Endothelial cell of umbilical vein (primary cell): ENCODE data around the gene CNOT4. TPM values are rescaled to one million over a fixed set of nuclear protein-coding genes. Genes with fewer than 3 reads are reported as not detected.

Experiments used
- BruUV-seq: library from RNA; stranded (reverse); fragments of 400-500 nt; replicated peaks from 2 replicates; lab custom pipeline; 2021; lab: Mats Ljungman, UMichigan
- CTCF ChIA-PET: fragments of 300-600, 350-600 bp; sonication (Branson Sonifier 250); formaldehyde crosslinking; loops from one replicate; lab custom pipeline; 2021; ENCODE audit warnings: antibody characterized with exemption, inconsistent platforms; lab: Charles Lee
- POLR2A ChIA-PET: fragments of 300-600, 350-600 bp; sonication (Branson Sonifier 250); formaldehyde crosslinking; loops from one replicate; lab custom pipeline; 2021; ENCODE audit warnings: antibody characterized with exemption, inconsistent platforms; lab: Charles Lee
- DNase-seq: peaks from one replicate; pipeline ENCODE4 v3.0.0-alpha.2; 2011; ENCODE audit warnings: low read depth, low spot score
- FAIRE-seq: peaks from 2 replicates; lab custom pipeline; 2011; peaks lifted over from hg19 to GRCh38; lab: Jason Lieb, UNC
- H2AFZ ChIP-seq: 2 replicates; pipeline ENCODE4 v1.6.0; 2012; ENCODE audit warnings: low read depth, low read length, control low read depth, inconsistent platforms
- H3K27ac ChIP-seq: 2 replicates; pipeline ENCODE4 v1.5.1; 2011; ENCODE audit warnings: low read depth, mild to moderate bottlenecking, control low read depth, low read length, moderate library complexity; ENCODE audit not compliant: insufficient read depth
- H3K27me3 ChIP-seq, 2 experiments: 2 replicates each; pipeline versions ENCODE4 v1.6.0 to v1.6.1; 2011; ENCODE audit warnings: low read length in 2 of 2, mixed read lengths in 1 of 2; ENCODE audit not compliant: control insufficient read depth in 2 of 2, insufficient read depth in 2 of 2
- H3K36me3 ChIP-seq, 2 experiments: 2 replicates in 1 of 2; 3 replicates in 1 of 2; pipeline ENCODE4 v1.5.1; 2011; ENCODE audit warnings: low read length in 2 of 2, mild to moderate bottlenecking in 1 of 2, moderate library complexity in 1 of 2; ENCODE audit not compliant: control insufficient read depth in 2 of 2, insufficient read depth in 2 of 2; ENCODE audit errors: extremely low read depth in 1 of 2
- H3K4me1 ChIP-seq: 3 replicates; pipeline ENCODE4 v1.5.1; 2011; ENCODE audit warnings: mild to moderate bottlenecking, low read length; ENCODE audit not compliant: control insufficient read depth, insufficient read depth; ENCODE audit errors: extremely low read depth
- H3K4me2 ChIP-seq: 2 replicates; pipeline ENCODE4 v1.6.1; 2011; ENCODE audit warnings: low read length, control low read depth, mixed read lengths; ENCODE audit not compliant: insufficient read depth
- H3K4me3 ChIP-seq, 3 experiments: fragments of 200-600 bp in 1 of 3; sonication (generic), shearing (Covaris generic) in 1 of 3; replicated peaks in 1 of 3; 2 replicates each; pipeline ENCODE4 v1.5.1; 2011 to 2016; ENCODE audit warnings: control low read depth in 3 of 3, low read length in 3 of 3, mild to moderate bottlenecking in 2 of 3, inconsistent platforms in 1 of 3, low read depth in 1 of 3, moderate library complexity in 1 of 3; ENCODE audit not compliant: insufficient read depth in 1 of 3
- H3K79me2 ChIP-seq: 2 replicates; pipeline ENCODE4 v1.6.0; 2012; ENCODE audit warnings: low read length, inconsistent platforms; ENCODE audit not compliant: control insufficient read depth, insufficient read depth
- H3K9ac ChIP-seq: replicated peaks from 2 replicates; pipeline ENCODE3; 2011; ENCODE audit warnings: low read length, control low read depth; ENCODE audit not compliant: insufficient read depth; ENCODE audit errors: extremely low read depth
- H3K9me1 ChIP-seq: replicated peaks from 3 replicates; pipeline ENCODE4 v1.6.0; 2011; ENCODE audit warnings: mild to moderate bottlenecking, low read length; ENCODE audit not compliant: control insufficient read depth, insufficient read depth; ENCODE audit errors: extremely low read depth
- H3K9me3 ChIP-seq: replicated peaks from 2 replicates; pipeline ENCODE4 v1.5.1; 2012; ENCODE audit warnings: low read length, inconsistent platforms; ENCODE audit not compliant: control insufficient read depth, insufficient read depth
- H4K20me1 ChIP-seq: replicated peaks from 2 replicates; pipeline ENCODE3; 2011; ENCODE audit warnings: mild to moderate bottlenecking, low read length; ENCODE audit not compliant: control insufficient read depth, insufficient read depth; ENCODE audit errors: extremely low read depth
- EZH2 ChIP-seq: IDR thresholded peaks from 2 replicates; pipeline ENCODE4 v1.6.1; 2012; ENCODE audit warnings: borderline replicate concordance, low read depth, mild to moderate bottlenecking, moderate library complexity, low read length, inconsistent platforms; ENCODE audit not compliant: severe bottlenecking
- FOS ChIP-seq: IDR thresholded peaks from 2 replicates; pipeline ENCODE4 v1.6.1; 2011; ENCODE audit warnings: mild to moderate bottlenecking, low read length, moderate library complexity, borderline replicate concordance; ENCODE audit not compliant: insufficient read depth
- GATA2 ChIP-seq: IDR thresholded peaks from 2 replicates; pipeline ENCODE4 v1.7.0; 2011; ENCODE audit warnings: low read depth, mild to moderate bottlenecking, moderate library complexity, mixed read lengths, low read length; ENCODE audit not compliant: insufficient read length, insufficient read depth
- JUN ChIP-seq: IDR thresholded peaks from 2 replicates; pipeline ENCODE4 v1.6.1; 2011; ENCODE audit warnings: borderline replicate concordance, low read depth; ENCODE audit not compliant: insufficient read length, insufficient read depth
- MYC ChIP-seq: IDR thresholded peaks from one replicate; pipeline ENCODE4 v1.6.1; 2011; ENCODE audit warnings: mild to moderate bottlenecking, low read depth, low read length
- POLR2A ChIP-seq: IDR thresholded peaks from 2 replicates; pipeline ENCODE4 v1.6.1; 2012; ENCODE audit warnings: low read depth, mild to moderate bottlenecking, control low read depth, low read length
- POLR2AphosphoS5 ChIP-seq: IDR thresholded peaks from 2 replicates; pipeline ENCODE4 v1.6.1; 2012; ENCODE audit warnings: low read depth, mild to moderate bottlenecking, control low read depth, low read length, moderate library complexity; ENCODE audit not compliant: insufficient read depth
- dilution Hi-C: fragments of 300-500 bp; cut with MboI; formaldehyde crosslinking; loops from one replicate; pipeline ENCODE4 v1.15.0; 2019; ENCODE audit warnings: low sequenced_read_pairs; ENCODE audit not compliant: extremely low pct_ligation_motif_present
- intact Hi-C: fragments of 100-400 bp; cut with micrococcal nuclease; formaldehyde crosslinking; loops from one replicate; pipeline ENCODE4 v1.10.0; 2022
- polyA plus RNA-seq, 4 experiments: library from polyadenylated mRNA; depleted of rRNA in 3 of 4; stranded (reverse) in 3 of 4; unstranded in 1 of 4; fragments of >200 nt; gene quantifications; 2 replicates each; pipeline versions ENCODE4 v1.2.1 to v1.2.3, GENCODE V29; 2011 to 2012; ENCODE audit warnings: missing spikeins in 1 of 4
- total RNA-seq: library from RNA; stranded (reverse); gene quantifications from 2 replicates; pipeline ENCODE4 v1.2.3, GENCODE V29; 2021
- TF ChIP-seq, protein P1 (sequence below): IDR thresholded peaks from 2 replicates; pipeline ENCODE4 v1.6.1; 2011; ENCODE audit not compliant: insufficient read depth, insufficient read length
- TF ChIP-seq, protein P2 (sequence below), 2 donors: IDR thresholded peaks; 1 replicate in 1 of 2; 2 replicates in 1 of 2; pipeline ENCODE4 v1.5.1; 2011; ENCODE audit warnings: low read length in 2 of 2, mild to moderate bottlenecking in 2 of 2, moderate library complexity in 2 of 2, control low read depth in 1 of 2, inconsistent platforms in 1 of 2, low read depth in 1 of 2; ENCODE audit not compliant: insufficient read depth in 1 of 2; ENCODE audit errors: extremely low read depth in 1 of 2

CNOT4 gene
- total and polyA plus RNA-seq, 2 donors (not counting 3 experiments of a cell fraction or from before 2014, with no cell fraction given) = 10.3 to 21.7 TPM

DNA sequence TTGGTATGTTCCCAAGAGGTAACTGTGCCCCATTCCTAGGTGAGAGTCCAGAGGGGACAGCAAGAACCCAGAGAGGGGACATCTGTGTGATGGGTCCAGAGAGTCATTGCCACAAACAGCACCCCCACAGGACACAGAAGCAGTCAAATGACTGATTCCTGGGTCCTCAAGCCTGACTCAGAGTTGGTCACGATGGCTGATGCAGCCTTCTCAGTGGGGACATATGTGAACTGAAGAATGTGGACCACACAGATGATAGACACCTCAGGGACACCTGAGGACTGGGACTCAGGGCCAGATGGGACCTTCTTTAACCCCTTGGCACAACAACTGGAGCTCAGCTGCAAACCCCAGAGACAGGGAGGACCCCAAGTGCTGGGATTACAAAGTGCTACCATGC is 179.8 kb downstream of the CNOT4 start:
- FAIRE-seq = no peak
- intact Hi-C loops = no loop called here
- H3K9me1 ChIP-seq = no peaks in the 10 kb centered on the region

More for the DNA sequence above, 179.8 kb downstream of the CNOT4 start:
- H3K36me3 ChIP-seq = no peaks in the 10 kb centered on the region
- dilution Hi-C loops = no loop called here
- TF ChIP-seq GATA2 = no peak
- TF ChIP-seq EZH2 = no peak
- TF ChIP-seq POLR2AphosphoS5 = no peak
- TF ChIP-seq POLR2A = no peak
- no peak for TF ChIP-seq FOS
- no peak for TF ChIP-seq MYC
- TF ChIP-seq, protein P1, sequence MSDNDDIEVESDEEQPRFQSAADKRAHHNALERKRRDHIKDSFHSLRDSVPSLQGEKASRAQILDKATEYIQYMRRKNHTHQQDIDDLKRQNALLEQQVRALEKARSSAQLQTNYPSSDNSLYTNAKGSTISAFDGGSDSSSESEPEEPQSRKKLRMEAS = no peak
- no peak for TF ChIP-seq JUN
- TF ChIP-seq, protein P2, sequence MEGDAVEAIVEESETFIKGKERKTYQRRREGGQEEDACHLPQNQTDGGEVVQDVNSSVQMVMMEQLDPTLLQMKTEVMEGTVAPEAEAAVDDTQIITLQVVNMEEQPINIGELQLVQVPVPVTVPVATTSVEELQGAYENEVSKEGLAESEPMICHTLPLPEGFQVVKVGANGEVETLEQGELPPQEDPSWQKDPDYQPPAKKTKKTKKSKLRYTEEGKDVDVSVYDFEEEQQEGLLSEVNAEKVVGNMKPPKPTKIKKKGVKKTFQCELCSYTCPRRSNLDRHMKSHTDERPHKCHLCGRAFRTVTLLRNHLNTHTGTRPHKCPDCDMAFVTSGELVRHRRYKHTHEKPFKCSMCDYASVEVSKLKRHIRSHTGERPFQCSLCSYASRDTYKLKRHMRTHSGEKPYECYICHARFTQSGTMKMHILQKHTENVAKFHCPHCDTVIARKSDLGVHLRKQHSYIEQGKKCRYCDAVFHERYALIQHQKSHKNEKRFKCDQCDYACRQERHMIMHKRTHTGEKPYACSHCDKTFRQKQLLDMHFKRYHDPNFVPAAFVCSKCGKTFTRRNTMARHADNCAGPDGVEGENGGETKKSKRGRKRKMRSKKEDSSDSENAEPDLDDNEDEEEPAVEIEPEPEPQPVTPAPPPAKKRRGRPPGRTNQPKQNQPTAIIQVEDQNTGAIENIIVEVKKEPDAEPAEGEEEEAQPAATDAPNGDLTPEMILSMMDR (IDR thresholded peaks at IDR 0.05; ENCODE audit: extremely low read depth in 1 of 2, insufficient read depth in 1 of 2, low read depth in 1 of 2, low read length in 2 of 2) = no peak
- DNase-seq = no peak
- H3K4me1 ChIP-seq = peaks cover 5% of the 10 kb centered on the region
- no peak overlapping the region for H3K9ac ChIP-seq
- H2AFZ ChIP-seq = no peak overlapping the region
- no peaks in the 10 kb centered on the region for H3K79me2 ChIP-seq
- H3K27ac ChIP-seq = no peak overlapping the region
- CTCF ChIA-PET = interaction anchor here (1.0 to 1.6 kb wide), 2 partner anchors 10 to 56 kb away, joined by 3 to 5 read pairs; no protein-coding TSS in a partner anchor
- no peaks in the 10 kb centered on the region for H3K9me3 ChIP-seq
- POLR2A ChIA-PET = no interaction called here
- BruUV-seq = no TSS peak
- H4K20me1 ChIP-seq = no peaks in the 10 kb centered on the region
- no peak overlapping the region for H3K4me2 ChIP-seq
- H3K27me3 ChIP-seq = no peaks in the 10 kb centered on the region
- H3K4me3 ChIP-seq = no peak overlapping the region
